ENCODE results near the gene GSAP.

DNA sequence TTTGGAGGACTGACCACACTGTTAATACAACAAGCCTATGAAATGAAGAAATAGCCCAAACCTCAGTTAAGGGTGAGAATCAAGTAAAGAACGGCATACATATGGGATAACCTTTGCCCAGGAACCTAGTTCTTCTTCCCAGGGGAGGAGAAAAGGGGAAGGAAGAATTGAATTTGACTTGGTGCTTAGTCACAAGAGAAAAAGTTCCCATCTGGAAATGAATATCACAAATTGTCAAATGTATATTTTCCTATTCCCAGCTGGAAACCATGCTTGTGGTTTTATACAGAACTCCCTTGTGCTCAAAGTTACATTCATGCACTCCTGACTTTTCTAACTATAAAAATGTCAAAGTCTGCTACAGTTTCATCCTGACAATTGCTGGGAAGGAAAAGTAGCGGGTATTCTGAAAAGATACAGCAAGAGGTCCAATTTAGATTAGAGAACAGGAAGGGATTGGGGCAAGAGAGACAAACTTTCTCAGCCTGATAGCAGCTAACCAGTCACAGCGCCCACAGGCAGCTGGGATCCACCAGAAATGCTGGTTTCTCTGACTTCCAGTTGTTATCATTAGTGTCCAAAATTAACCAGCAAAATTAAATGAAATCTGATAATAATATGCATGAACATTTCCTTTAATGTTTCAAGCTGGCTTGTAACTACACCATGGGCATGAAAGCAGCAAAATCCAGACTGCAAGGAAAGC lies 18.6 kb upstream of the GSAP start:
- TF ChIP-seq, protein P1, sequence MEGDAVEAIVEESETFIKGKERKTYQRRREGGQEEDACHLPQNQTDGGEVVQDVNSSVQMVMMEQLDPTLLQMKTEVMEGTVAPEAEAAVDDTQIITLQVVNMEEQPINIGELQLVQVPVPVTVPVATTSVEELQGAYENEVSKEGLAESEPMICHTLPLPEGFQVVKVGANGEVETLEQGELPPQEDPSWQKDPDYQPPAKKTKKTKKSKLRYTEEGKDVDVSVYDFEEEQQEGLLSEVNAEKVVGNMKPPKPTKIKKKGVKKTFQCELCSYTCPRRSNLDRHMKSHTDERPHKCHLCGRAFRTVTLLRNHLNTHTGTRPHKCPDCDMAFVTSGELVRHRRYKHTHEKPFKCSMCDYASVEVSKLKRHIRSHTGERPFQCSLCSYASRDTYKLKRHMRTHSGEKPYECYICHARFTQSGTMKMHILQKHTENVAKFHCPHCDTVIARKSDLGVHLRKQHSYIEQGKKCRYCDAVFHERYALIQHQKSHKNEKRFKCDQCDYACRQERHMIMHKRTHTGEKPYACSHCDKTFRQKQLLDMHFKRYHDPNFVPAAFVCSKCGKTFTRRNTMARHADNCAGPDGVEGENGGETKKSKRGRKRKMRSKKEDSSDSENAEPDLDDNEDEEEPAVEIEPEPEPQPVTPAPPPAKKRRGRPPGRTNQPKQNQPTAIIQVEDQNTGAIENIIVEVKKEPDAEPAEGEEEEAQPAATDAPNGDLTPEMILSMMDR (IDR thresholded peaks at IDR 0.05): no peak
- TF ChIP-seq EP300 (IDR thresholded peaks at IDR 0.05) (no peak), POLR2A (IDR thresholded peaks at IDR 0.05) (no peak)
